B cell (primary cell): Measurements from ENCODE around the gene GIMAP6.

Source experiments
- CTCF ChIP-seq: fragments of 200-600 bp; IDR thresholded peaks from one replicate; pipeline ENCODE4 v1.8.0; 2022; ENCODE audit warnings: antibody characterized with exemption, mild to moderate bottlenecking
- EZH2 ChIP-seq: IDR thresholded peaks from 2 replicates; pipeline ENCODE4 v1.6.1; 2012; ENCODE audit warnings: borderline replicate concordance, low read depth, mild to moderate bottlenecking, moderate library complexity, low read length; ENCODE audit not compliant: insufficient read depth, poor library complexity, severe bottlenecking

GRCh38 chr7:150654692-150655091 lies 22.5 kb upstream of the GIMAP6 start:
- TF ChIP-seq EZH2 = no peak
- TF ChIP-seq CTCF = no peak
